Measurements from ENCODE around the gene APAF1.
"Not testable (repeated sequence)": the region's sequence is repeated elsewhere in the genome, so short reads cannot be mapped to it uniquely, and the experiment has no call there.

The APAF1 gene

GRCh38 chr12:98644712-98645571 is at the start of gene APAF1, which contains the start of gene IKBIP:
TSS of gene APAF1 (plus strand) at chr12:98645290. CDS start at chr12:98648360, 3,070 bp downstream.
TSS of gene IKBIP (minus strand) at chr12:98644788. CDS start at chr12:98644701, 87 bp downstream.
- Histone ChIP-seq H3K9me3 (ENCODE audit: control insufficient read depth in 2 of 2, low read length in 2 of 2) (no peaks in the 10 kb centered on the region), H3K9ac (ENCODE audit: low read length in 2 of 2) (peak within 1 kb of the TSS; percentile 78 to 82), H3K36me3 (ENCODE audit: control insufficient read depth in 2 of 2, insufficient read depth in 2 of 2, low read length in 2 of 2) (peaks cover 6 to 10% of the 10 kb centered on the region in 2 donors), H3K27me3 (ENCODE audit: control insufficient read depth in 1 of 2, insufficient read depth in 2 of 2, low read length in 2 of 2) (no peaks in the 10 kb centered on the region), H3K4me3 (ENCODE audit: low read length in 2 of 2) (peak within 1 kb of the TSS; percentile 85 to 96), H3K27ac (ENCODE audit: low read length) (peak within 1 kb of the TSS; percentile 49), H3K4me1 (ENCODE audit: control insufficient read depth, insufficient read depth, low read length) (peaks cover 9% of the 10 kb centered on the region)

- not testable (repeated sequence) for H3K27me3 ChIP-seq (ENCODE audit: control insufficient read depth in 1 of 2, insufficient read depth in 2 of 2, low read length in 2 of 2); H3K9ac ChIP-seq (ENCODE audit: low read length in 2 of 2); H3K27ac ChIP-seq (ENCODE audit: low read length); H3K4me1 ChIP-seq (ENCODE audit: control insufficient read depth, insufficient read depth, low read length); H3K9me3 ChIP-seq (ENCODE audit: control insufficient read depth in 2 of 2, low read length in 2 of 2); H3K4me3 ChIP-seq (ENCODE audit: low read length in 2 of 2)
- H3K36me3 ChIP-seq (ENCODE audit: control insufficient read depth in 2 of 2, insufficient read depth in 2 of 2, low read length in 2 of 2) = peaks cover 27 to 37% of the 10 kb centered on the region in 2 donors
These were observed 47.8 kb upstream of the APAF1 start for GRCh38 chr12:98597313-98597712.

GRCh38 chr12:98601924-98602323 is 43.2 kb upstream of the APAF1 start:
- no peak overlapping the region for H3K27ac ChIP-seq (ENCODE audit: low read length)
- peaks cover 42 to 45% of the 10 kb centered on the region in 2 donors for H3K36me3 ChIP-seq (ENCODE audit: control insufficient read depth in 2 of 2, insufficient read depth in 2 of 2, low read length in 2 of 2)
- no peak overlapping the region for H3K4me3 ChIP-seq (ENCODE audit: low read length in 2 of 2)
- no peaks in the 10 kb centered on the region for H3K27me3 ChIP-seq (ENCODE audit: control insufficient read depth in 1 of 2, insufficient read depth in 2 of 2, low read length in 2 of 2)
- no peaks in the 10 kb centered on the region for H3K4me1 ChIP-seq (ENCODE audit: control insufficient read depth, insufficient read depth, low read length)
- H3K9me3 ChIP-seq (ENCODE audit: control insufficient read depth in 2 of 2, low read length in 2 of 2) = no peaks in the 10 kb centered on the region
- H3K9ac ChIP-seq (ENCODE audit: low read length in 2 of 2) = no peak overlapping the region

- H3K27ac ChIP-seq (ENCODE audit: low read length) = no peak overlapping the region
These were observed 38.6 kb upstream of the APAF1 start for GRCh38 chr12:98606359-98606988.

GRCh38 chr12:98610596-98610995 is 34.5 kb upstream of the APAF1 start:
- Histone ChIP-seq H3K27me3 (ENCODE audit: control insufficient read depth in 1 of 2, insufficient read depth in 2 of 2, low read length in 2 of 2) (no peaks in the 10 kb centered on the region), H3K27ac (ENCODE audit: low read length) (no peak overlapping the region), H3K4me1 (ENCODE audit: control insufficient read depth, insufficient read depth, low read length) (no peaks in the 10 kb centered on the region), H3K36me3 (ENCODE audit: control insufficient read depth in 2 of 2, insufficient read depth in 2 of 2, low read length in 2 of 2) (no peaks in the 10 kb centered on the region), H3K4me3 (ENCODE audit: low read length in 2 of 2) (no peak overlapping the region), H3K9me3 (ENCODE audit: control insufficient read depth in 2 of 2, low read length in 2 of 2) (no peaks in the 10 kb centered on the region), H3K9ac (ENCODE audit: low read length in 2 of 2) (no peak overlapping the region)

More at GRCh38 chr12:98606359-98606988, 38.6 kb upstream of the APAF1 start:
- Histone ChIP-seq H3K9ac (ENCODE audit: low read length in 2 of 2) (no peak overlapping the region), H3K4me3 (ENCODE audit: low read length in 2 of 2) (no peak overlapping the region), H3K36me3 (ENCODE audit: control insufficient read depth in 2 of 2, insufficient read depth in 2 of 2, low read length in 2 of 2) (peaks cover 15 to 20% of the 10 kb centered on the region in 2 donors), H3K4me1 (ENCODE audit: control insufficient read depth, insufficient read depth, low read length) (no peaks in the 10 kb centered on the region), H3K9me3 (ENCODE audit: control insufficient read depth in 2 of 2, low read length in 2 of 2) (no peaks in the 10 kb centered on the region), H3K27me3 (ENCODE audit: control insufficient read depth in 1 of 2, insufficient read depth in 2 of 2, low read length in 2 of 2) (no peaks in the 10 kb centered on the region)

- Histone ChIP-seq H3K27me3 (ENCODE audit: control insufficient read depth in 1 of 2, insufficient read depth in 2 of 2, low read length in 2 of 2) (no peaks in the 10 kb centered on the region), H3K9ac (ENCODE audit: low read length in 2 of 2) (no peak overlapping the region), H3K9me3 (ENCODE audit: control insufficient read depth in 2 of 2, low read length in 2 of 2) (no peaks in the 10 kb centered on the region), H3K4me1 (ENCODE audit: control insufficient read depth, insufficient read depth, low read length) (no peaks in the 10 kb centered on the region), H3K4me3 (ENCODE audit: low read length in 2 of 2) (no peak overlapping the region), H3K27ac (ENCODE audit: low read length) (no peak overlapping the region), H3K36me3 (ENCODE audit: control insufficient read depth in 2 of 2, insufficient read depth in 2 of 2, low read length in 2 of 2) (no peaks in the 10 kb centered on the region)
These were observed 32.3 kb upstream of the APAF1 start for GRCh38 chr12:98612696-98613334.

- H3K4me1 ChIP-seq (ENCODE audit: control insufficient read depth, insufficient read depth, low read length) = no peaks in the 10 kb centered on the region
- H3K9ac ChIP-seq (ENCODE audit: low read length in 2 of 2) = no peak overlapping the region
- H3K9me3 ChIP-seq (ENCODE audit: control insufficient read depth in 2 of 2, low read length in 2 of 2) = no peaks in the 10 kb centered on the region
- no peaks in the 10 kb centered on the region for H3K36me3 ChIP-seq (ENCODE audit: control insufficient read depth in 2 of 2, insufficient read depth in 2 of 2, low read length in 2 of 2)
- H3K27ac ChIP-seq (ENCODE audit: low read length) = no peak overlapping the region
- no peak overlapping the region for H3K4me3 ChIP-seq (ENCODE audit: low read length in 2 of 2)
- H3K27me3 ChIP-seq (ENCODE audit: control insufficient read depth in 1 of 2, insufficient read depth in 2 of 2, low read length in 2 of 2) = no peaks in the 10 kb centered on the region
These were observed 26.1 kb upstream of the APAF1 start for GRCh38 chr12:98618952-98619351.

GRCh38 chr12:98635657-98636323 is 9.3 kb upstream of the APAF1 start:
- H3K36me3 ChIP-seq (ENCODE audit: control insufficient read depth in 2 of 2, insufficient read depth in 2 of 2, low read length in 2 of 2) = peaks cover 0 to 3% of the 10 kb centered on the region in 2 donors
- no peak overlapping the region for H3K4me3 ChIP-seq (ENCODE audit: low read length in 2 of 2)
- no peaks in the 10 kb centered on the region for H3K4me1 ChIP-seq (ENCODE audit: control insufficient read depth, insufficient read depth, low read length)
- H3K27ac ChIP-seq (ENCODE audit: low read length) = no peak overlapping the region
- no peaks in the 10 kb centered on the region for H3K27me3 ChIP-seq (ENCODE audit: control insufficient read depth in 1 of 2, insufficient read depth in 2 of 2, low read length in 2 of 2)
- H3K9me3 ChIP-seq (ENCODE audit: control insufficient read depth in 2 of 2, low read length in 2 of 2) = no peaks in the 10 kb centered on the region
- no peak overlapping the region for H3K9ac ChIP-seq (ENCODE audit: low read length in 2 of 2)

- H3K27ac ChIP-seq (ENCODE audit: low read length) = no peak overlapping the region
- no peaks in the 10 kb centered on the region for H3K9me3 ChIP-seq (ENCODE audit: control insufficient read depth in 2 of 2, low read length in 2 of 2)
- no peak overlapping the region for H3K4me3 ChIP-seq (ENCODE audit: low read length in 2 of 2)
- peaks cover 0 to 3% of the 10 kb centered on the region in 2 donors for H3K36me3 ChIP-seq (ENCODE audit: control insufficient read depth in 2 of 2, insufficient read depth in 2 of 2, low read length in 2 of 2)
- no peaks in the 10 kb centered on the region for H3K4me1 ChIP-seq (ENCODE audit: control insufficient read depth, insufficient read depth, low read length)
- no peak overlapping the region for H3K9ac ChIP-seq (ENCODE audit: low read length in 2 of 2)
- no peaks in the 10 kb centered on the region for H3K27me3 ChIP-seq (ENCODE audit: control insufficient read depth in 1 of 2, insufficient read depth in 2 of 2, low read length in 2 of 2)
These were observed 8.0 kb upstream of the APAF1 start for GRCh38 chr12:98637068-98637467.

GRCh38 chr12:98638009-98638408 is 7.1 kb upstream of the APAF1 start:
- Histone ChIP-seq H3K36me3 (ENCODE audit: control insufficient read depth in 2 of 2, insufficient read depth in 2 of 2, low read length in 2 of 2) (peaks cover 0 to 2% of the 10 kb centered on the region in 2 donors), H3K27ac (ENCODE audit: low read length) (no peak overlapping the region), H3K4me1 (ENCODE audit: control insufficient read depth, insufficient read depth, low read length) (no peaks in the 10 kb centered on the region), H3K4me3 (ENCODE audit: low read length in 2 of 2) (no peak overlapping the region), H3K9ac (ENCODE audit: low read length in 2 of 2) (no peak overlapping the region), H3K27me3 (ENCODE audit: control insufficient read depth in 1 of 2, insufficient read depth in 2 of 2, low read length in 2 of 2) (no peaks in the 10 kb centered on the region), H3K9me3 (ENCODE audit: control insufficient read depth in 2 of 2, low read length in 2 of 2) (no peaks in the 10 kb centered on the region)

All from stomach smooth muscle (tissue), 2 donors.